SU-DHL-6 (cell line): ENCODE results near the gene ZNF70.

ENCODE experiments used
- CTCF ChIP-seq: fragments of 200-600 bp; sonication (generic); IDR thresholded peaks from one replicate; pipeline ENCODE4 v1.5.1; 2017; ENCODE audit warnings: antibody characterized with exemption, mild to moderate bottlenecking, low read length, moderate library complexity; ENCODE audit not compliant: insufficient read depth, poor library complexity, severe bottlenecking
- EZH2phosphoT487 ChIP-seq: fragments of 200-600 bp; sonication (generic), shearing (Covaris generic); conservative IDR thresholded peaks from 2 replicates; pipeline ENCODE4 v1.6.1; 2018; ENCODE audit warnings: mild to moderate bottlenecking, antibody characterized with exemption, low read length, moderate library complexity, mixed read lengths

DNA sequence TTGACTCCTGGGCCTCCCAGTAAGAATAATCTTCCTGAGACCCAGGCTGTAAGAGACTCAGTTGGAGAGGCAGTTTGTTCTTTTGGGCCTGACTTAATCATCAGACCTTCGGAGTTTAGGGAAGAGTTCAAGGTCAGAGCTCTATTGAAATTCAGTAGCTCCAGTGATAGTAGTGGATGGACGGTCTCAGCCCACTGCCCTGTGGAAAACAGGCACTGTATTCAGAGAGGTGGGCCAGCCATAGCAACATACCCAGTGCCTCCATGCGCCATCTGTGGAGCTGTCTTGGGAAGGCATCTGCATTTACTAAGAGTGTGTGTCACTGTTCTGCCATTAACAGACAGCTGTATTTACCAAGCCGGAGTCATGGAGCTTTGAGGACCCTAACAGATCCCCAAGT lies 38.7 kb upstream of the ZNF70 start:
- TF ChIP-seq EZH2phosphoT487 (no peak), CTCF (no peak)
